ENCODE data around the gene DGKH.
A peak's percentile ranks its signal among the peaks of the same experiment; 100 is the strongest.
"Not testable (repeated sequence)": the region's sequence is repeated elsewhere in the genome, so short reads cannot be mapped to it uniquely, and the experiment has no call there.

DGKH gene

DNA sequence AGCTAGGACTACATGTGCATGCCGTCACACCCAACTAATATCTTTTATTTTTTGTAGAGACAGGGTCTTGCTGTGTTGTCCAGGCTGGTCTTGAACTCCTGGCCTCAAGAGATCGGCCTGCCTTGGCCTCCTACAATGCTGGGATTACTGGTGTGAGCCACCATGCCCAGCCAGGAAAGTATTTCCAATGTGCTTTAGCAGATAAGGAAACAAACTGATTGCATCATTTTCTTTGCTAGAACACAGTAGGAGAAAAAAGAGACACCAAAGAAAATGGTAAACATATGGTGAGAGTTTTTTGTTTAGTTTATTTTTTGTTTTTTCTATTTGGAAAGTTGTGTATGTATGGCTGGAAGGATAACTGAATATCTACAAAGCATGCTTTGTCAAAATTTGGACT lies 176.6 kb downstream of the DGKH start:
- DNase-seq (ENCODE audit: low read depth), result no peak
- TF ChIP-seq CTCF (conservative IDR thresholded peaks at IDR 0.05; ENCODE audit: low read depth, low read length), result no peak
- no peak overlapping the region for H3K4me3 ChIP-seq (ENCODE audit: low read depth, low read length)

- DNase-seq (ENCODE audit: low read depth); H3K4me3 ChIP-seq (ENCODE audit: low read depth, low read length): not testable (repeated sequence)
Observed at GRCh38 chr13:42226759-42227158, 178.3 kb downstream of the DGKH start.

GRCh38 chr13:42228527-42228926 lies 180.1 kb downstream of the DGKH start:
- TF ChIP-seq CTCF (conservative IDR thresholded peaks at IDR 0.05; ENCODE audit: low read depth, low read length), result no peak
- no peak overlapping the region for H3K4me3 ChIP-seq (ENCODE audit: low read depth, low read length)
- DNase-seq (ENCODE audit: low read depth), result no peak

- DNase-seq (ENCODE audit: low read depth), result peak; percentile 48
- no peak for TF ChIP-seq CTCF (conservative IDR thresholded peaks at IDR 0.05; ENCODE audit: low read depth, low read length)
Observed at GRCh38 chr13:42229287-42229686, 180.8 kb downstream of the DGKH start.

DNA sequence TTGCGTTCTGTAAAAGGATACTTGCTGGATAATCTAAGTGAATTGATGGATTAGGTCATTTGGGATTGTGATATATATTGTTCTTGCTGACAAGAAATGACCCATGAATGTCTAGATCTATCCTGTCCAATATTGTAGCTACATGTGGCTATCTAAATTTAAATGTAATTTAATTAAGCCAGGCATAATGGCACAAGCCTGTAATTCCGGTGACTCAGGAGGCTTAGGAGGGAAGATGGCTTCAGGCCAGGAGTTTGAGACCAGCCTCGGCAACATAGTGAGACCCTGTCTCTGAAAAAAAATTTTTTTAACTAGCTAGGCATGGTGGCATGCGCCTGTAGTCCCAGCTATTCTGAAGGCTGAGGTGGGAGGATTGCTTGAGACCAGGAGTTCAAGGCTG lies 184.2 kb downstream of the DGKH start:
- no peak overlapping the region for H3K4me3 ChIP-seq (ENCODE audit: low read depth, low read length)
- no peak for DNase-seq (ENCODE audit: low read depth)
- TF ChIP-seq CTCF (conservative IDR thresholded peaks at IDR 0.05; ENCODE audit: low read depth, low read length), result no peak

More at GRCh38 chr13:42229287-42229686, 180.8 kb downstream of the DGKH start:
- H3K4me3 ChIP-seq (ENCODE audit: low read depth, low read length), result no peak overlapping the region

DNA sequence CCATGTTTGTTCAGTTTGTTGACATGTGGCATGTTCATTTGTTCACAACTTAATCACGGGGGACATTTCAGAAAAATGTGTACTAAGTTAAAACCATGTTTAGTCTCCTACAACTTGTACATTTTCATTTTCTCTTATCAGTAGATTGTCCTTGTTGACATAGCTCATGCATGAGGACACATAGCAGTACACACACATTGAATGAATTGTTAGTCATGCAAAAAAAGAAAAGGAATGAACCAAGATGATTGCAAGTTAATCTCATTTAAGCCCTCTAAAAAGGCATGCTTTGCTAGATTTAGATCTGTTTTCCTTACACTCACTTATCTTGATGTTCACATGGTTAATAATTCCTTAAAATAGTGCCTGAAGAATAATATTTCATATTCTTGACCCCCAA lies 185.3 kb downstream of the DGKH start:
- DNase-seq (ENCODE audit: low read depth), result no peak
- TF ChIP-seq CTCF (conservative IDR thresholded peaks at IDR 0.05; ENCODE audit: low read depth, low read length), result no peak
- H3K4me3 ChIP-seq (ENCODE audit: low read depth, low read length), result no peak overlapping the region

GRCh38 chr13:42239161-42239560 lies 190.7 kb downstream of the DGKH start:
- no peak for DNase-seq (ENCODE audit: low read depth)
- no peak for TF ChIP-seq CTCF (conservative IDR thresholded peaks at IDR 0.05; ENCODE audit: low read depth, low read length)
- H3K4me3 ChIP-seq (ENCODE audit: low read depth, low read length), result no peak overlapping the region

DNA sequence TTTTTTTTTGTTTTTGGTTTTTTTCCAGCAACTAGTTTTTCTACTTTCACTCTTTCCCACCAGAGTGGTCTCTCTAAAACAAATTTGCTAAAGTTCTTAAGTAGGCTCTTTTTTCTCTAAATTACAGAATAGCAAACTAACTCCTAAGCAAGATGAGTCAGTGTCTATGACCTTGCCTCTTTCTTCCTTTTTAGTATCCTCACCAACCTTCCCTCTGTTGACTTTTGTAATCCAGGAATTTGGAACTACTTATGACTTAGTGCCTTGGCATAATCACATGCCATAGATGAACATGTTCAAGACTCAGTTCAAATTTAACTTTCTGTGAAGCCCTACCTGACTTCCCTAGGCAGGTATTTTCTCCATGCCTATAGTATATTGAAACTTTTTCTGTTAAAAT lies 191.2 kb downstream of the DGKH start:
- DNase-seq (ENCODE audit: low read depth), result no peak
- no peak for TF ChIP-seq CTCF (conservative IDR thresholded peaks at IDR 0.05; ENCODE audit: low read depth, low read length)
- H3K4me3 ChIP-seq (ENCODE audit: low read depth, low read length), result no peak overlapping the region

All from choroid plexus epithelial cell (primary cell).